DMS153 (cell line): ENCODE measurements around the gene SHISA7.
A peak's percentile ranks its signal among the peaks of the same experiment; 100 is the strongest.

ENCODE experiments used
- DNase-seq: peaks from one replicate; lab custom pipeline; 2025; lab: John Stamatoyannopoulos, UW

Gene SHISA7

DNA sequence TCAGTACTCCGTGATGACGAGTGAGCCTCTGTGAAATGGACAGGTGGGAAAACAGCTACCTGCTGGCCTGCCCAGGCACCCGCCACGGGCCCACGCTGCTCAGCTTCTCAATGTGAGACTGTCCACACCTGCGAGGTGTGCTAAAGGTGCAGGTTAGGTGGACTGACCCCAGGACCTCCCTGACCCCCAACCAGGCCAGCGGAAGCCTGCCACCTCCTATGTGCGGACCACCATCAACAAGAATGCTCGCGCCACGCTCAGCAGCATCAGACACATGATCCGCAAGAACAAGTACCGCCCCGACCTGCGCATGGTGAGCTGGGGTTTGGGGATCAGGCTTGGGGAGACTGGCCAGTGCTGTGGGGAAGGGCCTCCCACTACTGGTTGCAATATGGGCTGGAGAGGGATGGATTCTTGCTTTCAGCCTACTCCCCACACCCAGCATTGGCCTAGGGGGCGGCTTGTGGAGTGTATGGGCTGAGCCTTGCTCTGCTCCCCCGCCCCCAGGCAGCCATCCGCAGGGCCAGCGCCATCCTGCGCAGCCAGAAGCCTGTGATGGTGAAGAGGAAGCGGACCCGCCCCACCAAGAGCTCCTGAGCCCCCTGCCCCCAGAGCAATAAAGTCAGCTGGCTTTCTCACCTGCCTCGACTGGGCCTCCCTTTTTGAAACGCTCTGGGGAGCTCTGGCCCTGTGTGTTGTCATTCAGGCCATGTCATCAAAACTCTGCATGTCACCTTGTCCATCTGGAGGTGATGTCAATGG is 55.2 kb downstream of the SHISA7 start:
- DNase-seq = no peak

DNA sequence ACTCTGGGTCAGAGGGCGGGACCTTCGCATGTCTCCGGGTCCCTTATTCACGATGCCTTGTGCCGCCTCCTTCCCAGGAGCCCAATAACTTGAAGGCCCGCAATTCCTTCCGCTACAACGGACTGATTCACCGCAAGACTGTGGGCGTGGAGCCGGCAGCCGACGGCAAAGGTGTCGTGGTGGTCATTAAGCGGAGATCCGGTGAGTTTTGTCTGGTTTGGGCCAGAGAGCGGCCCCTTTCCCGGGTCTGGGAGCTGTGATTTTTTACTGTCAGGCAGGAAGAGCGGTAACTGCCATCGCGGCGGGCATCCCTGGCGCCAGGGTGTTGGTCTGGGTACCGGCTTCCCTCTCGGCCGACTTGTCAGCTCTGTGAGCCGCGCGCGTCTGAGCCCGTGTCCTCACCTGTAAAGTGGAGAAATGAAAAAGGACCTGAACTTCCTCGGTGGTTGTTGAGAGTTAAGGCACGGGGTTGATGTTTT is 56.6 kb downstream of the SHISA7 start:
- no peak for DNase-seq

DNA sequence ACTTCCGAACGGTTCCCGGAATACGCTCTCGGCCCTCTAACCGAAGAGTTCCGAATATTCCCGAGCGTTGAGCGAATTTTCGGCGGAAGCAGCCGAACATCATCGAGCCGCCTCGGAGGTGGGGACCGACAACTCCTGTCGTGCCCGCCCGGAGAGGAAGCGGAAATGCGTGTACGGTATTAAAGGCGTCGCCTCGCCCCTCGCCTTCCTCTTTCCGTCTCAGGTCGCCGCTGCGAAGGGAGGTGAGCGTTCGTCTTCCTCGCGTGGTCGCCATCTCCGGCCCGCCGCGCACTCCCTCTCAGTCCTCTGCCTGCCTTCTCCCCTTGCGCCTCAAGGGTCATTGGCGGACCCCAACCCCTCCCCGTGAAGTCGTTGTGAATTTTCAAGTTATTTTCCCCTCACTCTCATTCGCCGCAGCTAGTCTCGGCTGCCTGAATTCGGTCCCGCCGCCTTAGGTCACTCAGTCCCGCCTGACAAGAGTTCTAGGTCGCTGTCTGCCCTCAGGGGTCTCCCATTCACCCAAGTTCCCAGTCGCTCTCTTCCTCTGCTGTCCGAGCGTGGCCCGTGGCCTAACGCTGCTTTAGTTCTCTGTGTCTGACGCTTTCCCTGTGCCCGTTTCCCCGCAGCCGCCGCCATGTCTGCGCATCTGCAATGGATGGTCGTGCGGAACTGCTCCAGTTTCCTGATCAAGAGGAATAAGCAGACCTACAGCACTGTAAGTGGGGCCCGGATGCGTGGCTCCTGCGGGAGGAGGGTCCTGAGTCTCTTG is 57.2 kb downstream of the SHISA7 start, which contains the start of gene RPL28:
Gene RPL28, plus strand, starts transcription at position 209 of the 769 bp plus-strand sequence. Its CDS starts 426 bp downstream, at position 635.
- DNase-seq = peak; percentile 96

DNA sequence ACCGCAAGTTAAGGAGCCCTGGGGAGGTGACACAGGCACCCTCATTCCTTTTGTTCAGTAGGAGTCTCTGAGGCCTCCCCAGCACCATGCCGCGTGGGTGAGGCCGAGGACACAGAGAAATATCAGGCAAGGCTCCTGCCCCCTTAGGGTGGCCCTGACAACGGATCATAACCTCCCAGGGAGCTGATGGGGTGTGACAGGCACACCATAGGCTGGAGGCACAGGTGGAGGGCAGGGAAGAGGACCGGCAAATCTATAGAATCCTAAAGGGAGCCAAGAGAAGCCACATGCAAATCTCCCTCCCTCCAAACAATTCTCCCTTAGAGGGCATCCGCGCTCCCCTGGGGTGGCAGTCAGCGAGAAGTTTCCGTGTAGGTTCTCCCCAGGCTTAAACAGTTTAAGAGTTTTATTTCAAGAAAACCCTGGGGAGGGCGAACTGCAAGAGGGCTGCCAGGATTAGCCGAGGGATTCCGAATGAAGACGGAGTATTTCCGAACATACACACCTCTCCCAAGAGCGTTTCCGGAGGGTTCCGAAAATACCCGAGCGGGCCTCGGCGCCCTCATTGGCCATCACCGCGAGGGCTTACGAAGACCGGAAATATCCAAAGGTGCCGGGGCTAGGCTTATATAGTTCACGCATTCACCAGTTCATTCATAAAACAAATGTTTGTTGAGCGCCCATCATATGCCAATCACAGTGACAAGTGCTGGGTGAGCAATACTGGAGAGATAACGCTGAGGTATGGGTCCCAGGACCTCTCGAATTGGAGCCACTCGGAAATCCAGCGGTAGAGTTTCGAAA is 58.0 kb downstream of the SHISA7 start:
- peak; percentile 94 for DNase-seq

DNA sequence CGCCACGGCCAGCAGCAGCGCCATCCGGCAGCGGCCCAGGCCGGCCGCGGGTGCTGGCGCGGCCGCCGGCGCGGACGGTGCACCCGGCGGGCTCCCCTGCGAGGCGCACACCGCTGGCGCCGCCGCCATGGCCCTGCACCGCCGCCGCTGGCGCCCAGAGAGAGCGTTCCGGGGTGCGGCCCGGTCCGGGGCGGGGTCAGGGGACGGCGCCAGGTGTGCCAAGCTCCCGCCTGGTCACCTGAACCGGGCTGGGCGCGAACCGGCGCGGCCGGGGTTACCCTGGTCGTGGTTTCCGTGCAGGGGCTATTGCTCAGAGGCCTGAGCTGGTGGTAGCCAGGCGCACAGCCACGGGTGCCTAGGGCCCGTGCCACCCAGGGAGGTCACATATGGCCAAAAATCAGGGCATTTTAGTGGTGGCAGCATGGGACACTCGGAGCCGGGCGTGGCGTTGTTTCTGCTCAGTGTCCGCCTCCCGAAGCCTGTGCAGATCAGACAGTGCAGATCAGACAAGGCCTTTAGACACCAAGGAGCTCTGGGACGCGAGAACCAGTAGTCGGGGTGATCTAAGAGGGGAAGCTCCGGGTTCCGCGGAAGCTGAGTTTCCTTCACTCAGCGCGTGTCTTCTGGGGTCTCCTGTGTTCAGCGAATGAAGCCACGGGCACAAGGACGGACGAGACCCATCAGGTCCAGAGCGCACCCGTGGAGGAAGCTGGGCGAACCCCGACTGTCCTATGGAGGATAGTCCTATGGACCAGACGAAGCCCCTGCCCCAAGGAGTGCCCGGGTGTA is 58.8 kb downstream of the SHISA7 start, which contains the start of gene TMEM238:
Gene TMEM238, minus strand, starts transcription at position 162 of the 789 bp plus-strand sequence. Its CDS starts 33 bp downstream, at position 129.
- peak; percentile 36 for DNase-seq

DNA sequence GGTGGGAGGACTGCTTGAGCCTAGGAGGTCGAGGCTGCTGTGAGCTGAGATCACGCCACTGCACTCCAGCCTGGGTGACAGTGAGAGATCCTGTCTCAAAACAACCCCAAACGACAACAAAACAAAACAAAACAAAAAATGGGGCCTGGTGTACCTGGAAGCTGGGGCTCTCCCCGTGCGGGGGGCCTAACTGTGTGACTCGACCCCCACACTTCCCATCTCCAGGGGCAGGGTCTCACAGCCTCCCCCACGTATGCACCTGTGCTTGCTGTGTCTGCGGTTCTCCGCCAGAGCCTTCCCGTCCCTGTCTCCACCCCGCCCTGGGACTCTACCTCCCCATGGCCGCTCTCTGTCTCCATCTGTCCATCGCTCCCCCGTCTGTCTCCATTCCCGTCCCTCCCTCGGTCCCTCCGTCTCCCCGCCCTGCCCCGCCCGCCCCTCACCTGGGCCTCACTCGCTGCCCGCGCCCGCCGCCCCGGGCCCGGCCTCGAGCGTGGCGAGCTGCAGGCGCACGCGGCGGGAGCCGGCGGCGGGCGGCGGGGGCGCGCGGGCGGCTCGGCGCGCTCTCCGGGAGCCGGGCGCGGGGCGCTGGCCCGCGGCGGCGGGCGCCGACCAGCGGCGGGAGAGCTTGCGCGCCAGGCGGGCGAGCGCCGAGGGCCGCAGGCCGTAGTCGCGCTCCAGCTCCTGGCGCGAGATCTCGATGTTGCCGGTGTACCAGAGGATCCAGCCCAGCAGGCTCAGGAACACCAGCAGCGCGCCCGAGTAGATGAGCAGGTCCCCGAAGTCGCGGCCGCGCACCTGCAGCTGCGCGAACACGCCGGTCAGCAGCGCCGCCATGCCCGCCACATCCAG is 59.6 kb downstream of the SHISA7 start:
- DNase-seq = peak; percentile 28

DNA sequence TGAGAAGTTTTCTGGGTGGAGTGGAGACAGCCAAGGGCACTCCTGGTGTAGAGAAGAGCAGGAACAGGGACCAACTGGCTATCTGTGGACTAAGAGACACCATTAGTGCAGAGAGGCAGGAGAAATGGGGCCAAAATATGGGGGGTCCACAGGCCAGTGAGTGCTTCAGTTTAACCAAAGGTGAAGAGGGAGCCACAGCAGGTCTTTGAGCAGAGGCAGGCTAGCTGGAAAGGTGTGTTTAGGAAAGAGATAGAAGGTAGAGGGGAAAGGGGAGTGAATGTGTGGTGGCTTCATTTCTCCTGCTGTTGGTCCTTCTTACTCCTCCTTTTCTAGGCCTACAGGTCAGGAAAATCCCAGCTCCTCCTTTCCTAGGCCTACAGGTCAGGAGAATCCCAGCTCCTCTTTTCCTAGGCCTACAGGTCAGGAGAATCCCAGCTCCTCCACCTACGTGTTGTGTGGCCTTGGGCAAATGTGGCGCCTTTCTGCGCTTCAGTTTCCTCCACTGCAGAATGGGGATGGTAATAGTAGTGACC is 60.5 kb downstream of the SHISA7 start:
- no peak for DNase-seq

DNA sequence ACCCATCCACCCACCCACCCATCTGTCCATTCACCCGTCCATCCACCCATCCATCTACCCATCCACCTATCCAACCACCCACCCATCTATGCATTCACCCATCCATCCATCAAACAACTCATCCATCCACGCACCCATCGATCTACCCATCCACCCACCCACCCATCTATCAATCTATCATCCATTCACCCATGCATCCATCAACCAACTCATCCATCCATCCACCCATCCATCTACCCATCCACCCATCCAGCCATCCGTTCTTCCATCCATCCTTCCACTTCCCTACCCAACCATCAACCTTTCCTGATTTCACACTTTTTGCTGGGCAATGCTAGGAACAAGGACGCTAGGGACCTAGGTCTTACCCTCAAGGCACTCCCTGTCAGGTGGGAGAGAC is 61.1 kb downstream of the SHISA7 start:
- DNase-seq = no peak

DNA sequence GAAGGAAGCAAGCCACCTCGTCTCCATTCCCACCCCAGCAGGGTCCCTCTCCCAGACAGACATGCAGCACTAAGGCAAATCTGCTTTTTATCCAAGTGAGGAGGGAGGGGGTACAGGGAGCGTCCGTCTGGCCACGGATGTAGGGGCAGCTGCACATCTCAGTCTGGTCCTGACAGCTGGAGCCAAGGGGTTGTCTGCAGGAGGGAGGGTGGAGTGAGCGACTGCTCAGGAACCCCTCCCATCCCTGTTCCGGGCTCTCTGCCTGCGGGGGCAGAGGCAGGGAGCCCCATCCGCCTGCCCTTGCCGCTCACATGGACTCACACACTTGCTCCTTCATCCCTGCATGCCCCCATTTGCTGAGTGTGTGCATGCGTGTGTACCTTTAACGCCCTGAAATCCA is 63.9 kb downstream of the SHISA7 start:
- DNase-seq = no peak
